CD1c-positive myeloid dendritic cell (primary cell): Measurements from ENCODE around the gene GTF2F1.
"Not testable (repeated sequence)": the region's sequence is repeated elsewhere in the genome, so short reads cannot be mapped to it uniquely, and the experiment has no call there.

Source experiments
- DNase-seq: peaks from one replicate; pipeline ENCODE4 v3.0.0-alpha.2; 2016; ENCODE audit errors: extremely low spot score

GTF2F1 gene

DNA sequence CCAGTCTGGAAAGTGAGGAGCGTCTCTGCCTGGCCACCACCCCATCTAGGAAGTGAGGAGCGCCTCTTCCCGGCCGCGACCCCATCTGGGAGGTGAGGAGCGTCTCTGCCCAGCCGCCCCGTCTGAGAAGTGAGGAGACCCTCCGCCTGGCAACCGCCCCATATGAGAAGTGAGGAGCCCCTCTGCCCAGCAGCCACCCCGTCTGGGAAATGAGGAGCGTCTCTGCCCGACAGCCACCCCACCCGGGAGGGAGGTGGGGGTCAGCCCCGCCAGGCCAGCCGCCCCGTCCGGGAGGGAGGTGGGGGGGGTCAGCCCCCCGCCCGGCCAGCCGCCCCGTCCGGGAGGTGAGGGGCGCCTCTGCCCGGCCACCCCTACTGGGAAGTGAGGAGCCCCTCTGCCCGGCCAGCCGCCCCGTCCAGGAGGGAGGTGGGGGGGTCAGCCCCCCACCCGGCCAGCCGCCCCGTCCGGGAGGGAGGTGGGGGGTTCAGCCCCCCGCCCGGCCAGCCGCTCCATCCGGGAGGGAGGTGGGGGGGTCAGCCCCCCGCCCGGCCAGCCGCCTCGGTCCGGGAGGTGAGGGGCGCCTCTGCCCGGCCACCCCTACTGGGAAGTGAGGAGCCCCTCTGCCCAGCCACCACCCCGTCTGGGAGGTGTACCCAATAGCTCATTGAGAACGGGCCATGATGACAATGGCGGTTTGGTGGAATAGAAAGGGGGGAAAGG is 37.5 kb downstream of the GTF2F1 start:
- not testable (repeated sequence) for DNase-seq

GRCh38 chr19:6354098-6354674 is 38.8 kb downstream of the GTF2F1 start:
- no peak for DNase-seq

- DNase-seq, result no peak
These were observed 40.4 kb downstream of the GTF2F1 start for GRCh38 chr19:6352381-6353165.

DNA sequence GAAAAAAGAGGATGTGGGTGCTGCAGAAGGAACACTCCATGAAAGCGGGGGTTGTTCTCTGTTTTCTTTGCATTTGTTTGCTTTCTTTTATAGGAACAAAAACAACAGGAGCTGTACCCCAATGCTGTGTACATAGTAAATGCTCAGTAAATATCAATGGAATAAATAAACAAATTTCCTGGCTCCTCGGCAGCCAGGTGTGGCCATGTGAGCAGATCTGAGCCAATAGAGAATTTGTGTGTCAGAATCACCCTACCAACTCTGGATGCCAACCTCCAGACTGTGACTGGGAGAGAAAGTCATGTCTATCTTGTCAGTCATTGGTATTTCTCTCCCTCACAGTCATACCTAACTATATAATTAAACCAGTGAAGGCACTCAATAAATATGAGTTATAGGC is 42.3 kb downstream of the GTF2F1 start:
- no peak for DNase-seq

DNA sequence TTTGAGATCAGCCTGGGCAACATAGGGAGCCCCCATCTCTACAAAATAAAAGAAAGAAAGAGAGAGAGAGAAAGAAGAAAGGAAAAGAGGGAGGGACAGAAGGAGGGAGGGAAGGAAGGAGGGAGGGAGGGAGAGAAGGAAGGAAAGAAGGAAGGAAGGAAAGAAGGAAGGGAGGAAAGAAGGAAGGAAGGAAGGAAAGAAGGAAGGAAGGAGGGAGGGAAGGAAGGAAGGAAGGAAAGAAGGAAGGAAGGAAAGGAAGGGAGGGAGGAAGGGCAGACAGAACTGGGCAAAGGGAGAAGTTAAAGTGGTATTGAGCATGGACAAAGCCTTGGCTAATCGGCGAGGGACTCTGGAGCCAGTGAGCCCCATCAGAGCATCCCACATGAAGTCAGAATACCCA is 43.7 kb downstream of the GTF2F1 start:
- not testable (repeated sequence) for DNase-seq

GRCh38 chr19:6343462-6343861 is 49.5 kb downstream of the GTF2F1 start:
- DNase-seq, result peak; percentile 14

GRCh38 chr19:6340493-6341201 is 52.3 kb downstream of the GTF2F1 start:
- DNase-seq, result no peak

- no peak for DNase-seq
These were observed 58.3 kb downstream of the GTF2F1 start for GRCh38 chr19:6334490-6335285.

DNA sequence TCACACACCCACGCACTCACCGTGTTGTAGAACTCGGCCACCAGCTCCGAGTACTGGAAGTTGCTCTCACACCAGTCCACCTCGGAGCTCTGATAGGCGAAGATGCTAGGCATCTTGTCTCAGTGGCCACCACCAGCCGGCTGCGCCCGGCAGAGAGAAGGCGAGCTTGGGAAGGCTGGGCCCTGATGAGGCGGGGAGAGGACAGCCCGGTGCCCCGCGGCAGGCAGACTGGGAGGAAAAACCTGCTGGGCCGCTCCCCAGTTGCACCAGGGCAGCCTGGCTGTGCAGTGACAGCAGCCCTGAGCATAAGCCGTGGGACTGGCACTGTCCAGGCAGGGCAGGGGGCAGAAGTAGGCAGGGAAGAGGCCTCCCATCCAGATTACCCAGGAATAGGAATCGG is 59.5 kb downstream of the GTF2F1 start, which contains the start of gene ACER1:
Gene ACER1 (minus strand): TSS at position 174 of the 400 bp plus-strand sequence. CDS start 61 bp downstream, at position 113.
- no peak for DNase-seq
